ENCODE results near the gene RAB33B. TPM values are rescaled to one million over a fixed set of nuclear protein-coding genes. Genes with fewer than 3 reads are reported as not detected.

RAB33B gene
- total RNA-seq, 1 donor from 2014 or later, result 6.2 TPM

GRCh38 chr4:139503622-139504166, 49.8 kb downstream of the RAB33B start:
- intact Hi-C loops (cut with micrococcal nuclease), result no loop called here

- intact Hi-C loops (cut with micrococcal nuclease), result no loop called here
These were observed 52.9 kb downstream of the RAB33B start for GRCh38 chr4:139506774-139507173.

DNA sequence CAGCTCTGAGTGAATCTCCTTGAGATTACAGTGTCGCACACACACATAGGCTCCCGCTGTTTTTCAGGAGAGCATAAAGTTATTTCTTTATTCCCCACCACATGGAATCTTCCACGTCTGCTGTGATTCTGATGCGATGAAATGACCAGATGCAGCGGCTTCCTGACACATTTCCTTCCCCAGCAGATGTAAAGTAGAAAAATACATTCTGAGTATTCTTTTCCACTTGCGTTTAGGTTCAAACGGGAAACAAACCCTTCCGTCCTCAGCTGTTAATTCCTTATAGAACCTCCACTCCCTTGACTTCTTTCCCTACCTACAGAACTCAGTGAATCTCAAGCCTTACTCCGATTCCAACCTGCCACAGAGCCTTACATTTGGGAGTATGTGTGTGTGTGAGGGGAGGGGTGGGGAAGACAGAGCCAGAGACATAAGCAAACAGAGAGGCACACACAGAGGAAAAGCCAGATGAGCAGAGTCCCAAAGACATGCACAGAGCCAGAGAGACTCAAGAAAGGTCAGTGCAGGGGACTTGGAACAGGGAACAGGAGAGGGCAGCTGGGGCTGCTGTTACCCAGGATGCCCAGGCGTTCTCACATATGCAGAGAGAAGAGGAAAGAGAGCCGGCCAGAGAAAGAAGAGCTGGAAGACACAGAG, 54.8 kb downstream of the RAB33B start:
- intact Hi-C loops (cut with micrococcal nuclease), result no loop called here

- intact Hi-C loops (cut with micrococcal nuclease), result no loop called here
These were observed 55.9 kb downstream of the RAB33B start for GRCh38 chr4:139509727-139510410.

DNA sequence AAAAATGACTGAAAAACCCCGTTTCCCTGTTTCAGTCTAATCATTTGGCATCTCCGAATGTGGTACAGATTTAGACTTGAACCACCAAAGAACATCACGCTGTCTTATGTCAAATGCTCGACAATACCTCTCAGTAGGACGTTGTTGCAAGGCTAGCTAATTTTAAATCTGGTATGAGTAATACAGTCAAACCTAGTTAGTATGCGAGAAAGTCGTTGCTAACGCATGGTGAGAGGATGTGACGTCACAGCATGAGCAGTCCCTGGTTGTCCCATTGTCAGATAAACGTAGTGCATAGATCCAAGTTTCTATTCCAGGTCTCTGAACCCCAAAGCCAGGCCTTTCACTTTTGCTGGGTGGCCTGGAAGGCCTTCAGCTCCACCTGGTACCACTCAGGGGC, 57.4 kb downstream of the RAB33B start:
- intact Hi-C loops (cut with micrococcal nuclease), result no loop called here

DNA sequence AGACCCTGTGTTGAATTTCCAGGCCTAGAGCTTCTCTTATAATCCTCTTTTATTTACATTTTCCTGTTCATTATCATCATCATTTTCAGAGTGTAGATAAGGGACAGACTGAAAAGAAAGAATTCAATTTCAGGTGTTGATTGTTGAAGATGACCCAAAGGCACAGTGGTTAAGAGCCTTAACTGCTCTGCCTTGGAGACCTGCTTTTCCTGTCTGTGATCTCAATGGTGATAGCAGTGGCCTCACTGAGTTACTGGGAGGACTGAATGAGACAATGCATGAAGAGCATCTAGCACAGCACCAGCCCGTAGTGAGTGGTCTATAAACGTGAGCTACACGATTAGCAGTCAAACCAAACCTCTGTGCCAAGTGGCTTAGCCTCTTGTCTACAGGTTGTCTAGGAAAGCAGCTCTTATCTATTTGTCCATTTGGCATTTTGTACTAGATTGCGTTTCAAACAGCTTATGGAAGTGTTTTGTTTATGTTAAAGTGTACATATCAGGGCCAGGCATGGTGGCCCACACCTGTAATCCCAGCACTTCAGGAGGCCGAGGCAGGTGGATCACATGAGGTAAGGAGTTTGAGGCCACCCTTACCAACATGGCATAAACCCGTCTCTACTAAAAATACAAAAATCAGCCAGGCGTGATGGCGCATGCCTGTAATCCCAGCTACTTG, 60.6 kb downstream of the RAB33B start:
- intact Hi-C loops (cut with micrococcal nuclease), result no loop called here

- intact Hi-C loops (cut with micrococcal nuclease), result no loop called here
These were observed 61.6 kb downstream of the RAB33B start for GRCh38 chr4:139515531-139515958.

DNA sequence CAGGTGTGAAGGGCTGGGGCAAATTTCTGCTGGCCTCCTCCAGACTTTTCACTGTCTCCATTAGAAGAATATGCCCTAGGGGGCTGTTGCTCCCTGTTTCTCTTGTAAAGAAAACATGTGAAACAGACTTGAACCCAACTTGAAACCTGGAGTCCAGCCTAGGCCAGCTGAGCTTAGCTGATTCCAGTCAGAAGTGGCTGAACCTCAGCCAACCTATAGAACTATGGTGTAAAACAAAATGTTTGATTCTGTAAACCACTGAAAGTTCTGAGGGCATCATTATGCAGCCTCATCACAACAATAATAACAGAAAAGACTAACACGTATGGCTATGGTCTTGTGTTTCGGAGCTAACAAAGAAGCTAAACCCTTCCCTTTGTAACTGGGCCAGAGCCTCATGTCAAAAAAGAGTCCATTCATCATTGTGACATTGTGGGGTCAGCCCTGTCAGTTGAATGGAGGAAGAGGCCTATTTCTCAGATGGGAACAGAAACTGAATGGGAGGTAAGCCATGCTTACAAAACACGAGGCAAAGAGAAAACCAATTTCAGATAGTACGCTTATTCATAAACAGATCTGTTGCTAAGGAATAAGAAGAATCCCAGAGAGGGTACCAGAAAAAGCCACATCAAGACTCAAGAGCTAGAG, 68.0 kb downstream of the RAB33B start:
- intact Hi-C loops (cut with micrococcal nuclease), result no loop called here

DNA sequence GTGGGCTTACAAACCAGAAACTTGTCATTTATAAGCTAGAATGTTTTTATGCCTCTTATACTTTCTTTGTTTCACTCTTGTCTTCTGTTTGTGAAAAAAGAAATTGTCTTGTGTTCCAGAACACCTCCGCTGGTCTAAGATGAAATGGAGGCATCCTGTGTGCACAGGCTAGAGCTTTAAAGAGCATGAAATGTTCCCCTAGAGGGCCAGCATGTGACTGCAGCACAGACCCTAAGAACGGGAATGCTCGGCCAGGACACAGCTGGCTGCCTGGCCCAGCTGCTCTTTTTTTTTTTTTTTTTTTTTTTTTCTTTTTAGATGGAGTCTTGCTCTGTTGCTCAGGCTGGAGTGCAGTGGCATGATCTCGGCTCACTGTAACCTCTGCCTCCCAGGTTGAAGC, 68.5 kb downstream of the RAB33B start:
- intact Hi-C loops (cut with micrococcal nuclease), result no loop called here

GRCh38 chr4:139523076-139523475, 69.2 kb downstream of the RAB33B start:
- intact Hi-C loops (cut with micrococcal nuclease), result no loop called here

- intact Hi-C loops (cut with micrococcal nuclease), result no loop called here
These were observed 70.2 kb downstream of the RAB33B start for GRCh38 chr4:139524062-139524631.

DNA sequence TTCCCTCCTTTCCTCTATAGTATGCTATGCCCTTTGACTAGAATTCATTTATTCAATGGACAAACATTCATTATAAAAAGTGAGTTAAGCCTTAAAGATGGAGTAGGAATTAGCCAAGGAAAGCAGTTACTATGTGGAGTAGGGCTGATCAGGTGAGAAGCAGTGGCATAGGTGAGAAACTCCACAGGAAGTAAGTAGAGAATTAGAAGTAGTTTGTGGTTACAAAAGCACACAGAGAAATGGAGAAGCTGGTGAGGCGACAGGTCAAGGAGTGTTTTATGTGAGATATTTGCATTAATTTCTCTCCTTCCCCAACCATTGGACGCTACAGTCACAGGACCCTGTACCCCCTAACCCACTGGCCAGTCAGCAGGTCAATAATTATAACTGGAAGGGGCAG, 71.5 kb downstream of the RAB33B start:
- intact Hi-C loops (cut with micrococcal nuclease), result no loop called here

Other genes starting within 250 kb of the RAB33B start
- gene MGARP, start 173.9 kb upstream of the RAB33B start, total RNA-seq, result not detected in 2 replicates
- 71.5 and 73.5 TPM in 2 replicates for gene NAA15, start 152.6 kb upstream of the RAB33B start, total RNA-seq
- 46.3 and 49.1 TPM in 2 replicates for gene NDUFC1, start 151.6 kb upstream of the RAB33B start, total RNA-seq
- 8.7 and 9.9 TPM in 2 replicates for gene SETD7, start 102.1 kb downstream of the RAB33B start, total RNA-seq
- gene MGST2, start 211.7 kb downstream of the RAB33B start, total RNA-seq, result 28.1 and 28.8 TPM in 2 replicates